Kidney tubule cell (primary cell): Measurements from ENCODE around the gene DDX56.
A peak's percentile ranks its signal among the peaks of the same experiment; 100 is the strongest.

ENCODE experiments used
- DNase-seq: peaks from one replicate; pipeline ENCODE4 v3.0.0-alpha.2; 2018; ENCODE audit warnings: low spot score

DDX56 gene

GRCh38 chr7:44534501-44534900 is 39.2 kb downstream of the DDX56 start:
- DNase-seq = peak; percentile 52

GRCh38 chr7:44534087-44534486 is 39.6 kb downstream of the DDX56 start:
- DNase-seq = no peak

- no peak for DNase-seq
These were observed 40.2 kb downstream of the DDX56 start for GRCh38 chr7:44533301-44534055.

- no peak for DNase-seq
These were observed 42.0 kb downstream of the DDX56 start for GRCh38 chr7:44531421-44532380.

- peak; percentile 67 for DNase-seq
These were observed 42.7 kb downstream of the DDX56 start for GRCh38 chr7:44530990-44531389.

GRCh38 chr7:44524811-44525388 is 48.8 kb downstream of the DDX56 start:
- no peak for DNase-seq

- no peak for DNase-seq
These were observed 51.4 kb downstream of the DDX56 start for GRCh38 chr7:44522315-44522714.

GRCh38 chr7:44521347-44522095 is 52.2 kb downstream of the DDX56 start:
- no peak for DNase-seq

- DNase-seq = no peak
These were observed 53.1 kb downstream of the DDX56 start for GRCh38 chr7:44520574-44520973.

- DNase-seq = no peak
These were observed 54.2 kb downstream of the DDX56 start for GRCh38 chr7:44519546-44519945.

GRCh38 chr7:44518761-44519160 is 54.9 kb downstream of the DDX56 start:
- no peak for DNase-seq

- DNase-seq = no peak
These were observed 56.5 kb downstream of the DDX56 start for GRCh38 chr7:44517175-44517574.
